Measurements from ENCODE around the gene ATN1.
A peak's percentile ranks its signal among the peaks of the same experiment; 100 is the strongest.

Gene ATN1

GRCh38 chr12:6923003-6923732 is 4.6 kb upstream of the ATN1 start:
- H3K27ac ChIP-seq: peak overlapping the region in 1 of 21 experiments; percentile 2
- H3K4me3 ChIP-seq: no peak overlapping the region

GRCh38 chr12:6923851-6924250 is 3.9 kb upstream of the ATN1 start:
- no peak overlapping the region for H3K4me3 ChIP-seq
- peak overlapping the region in 4 of 21 experiments; percentile 2 to 99 (median 98) for H3K27ac ChIP-seq

- Histone ChIP-seq H3K4me3 (no peak overlapping the region), H3K27ac (peak overlapping the region in 20 of 21 experiments; percentile 88 to 99 (median 98))
Observed at GRCh38 chr12:6925239-6925539, 2.6 kb upstream of the ATN1 start.

GRCh38 chr12:6925540-6926279 is 2.0 kb upstream of the ATN1 start:
- peak overlapping the region in 6 of 7 experiments; percentile 2 to 96 (median 79) for H3K4me3 ChIP-seq

GRCh38 chr12:6928022-6928702 is 403 bp downstream of the ATN1 start:
- H3K27ac ChIP-seq: peak overlapping the region; percentile 88 to 99 (median 98)

More at GRCh38 chr12:6925540-6926279, 2.0 kb upstream of the ATN1 start:
- H3K27ac ChIP-seq: peak overlapping the region in 20 of 21 experiments; percentile 88 to 99 (median 98)

GRCh38 chr12:6928703-6929407 is 1.1 kb downstream of the ATN1 start:
- H3K27ac ChIP-seq: peak overlapping the region; percentile 88 to 99 (median 98)
- peak overlapping the region; percentile 76 to 96 (median 82) for H3K4me3 ChIP-seq

More at GRCh38 chr12:6928022-6928702, 403 bp downstream of the ATN1 start:
- peak overlapping the region; percentile 76 to 96 (median 82) for H3K4me3 ChIP-seq

- H3K4me3 ChIP-seq: peak overlapping the region; percentile 76 to 96 (median 82)
- H3K27ac ChIP-seq: peak overlapping the region in 19 of 21 experiments; percentile 88 to 99 (median 99)
Observed at GRCh38 chr12:6929466-6930452, 2.0 kb downstream of the ATN1 start.

- Histone ChIP-seq H3K27ac (peak overlapping the region in 4 of 21 experiments; percentile 29 to 46 (median 36)), H3K4me3 (no peak overlapping the region)
Observed at GRCh38 chr12:6932766-6933165, 5.0 kb downstream of the ATN1 start.

- no peak overlapping the region for H3K4me3 ChIP-seq
- H3K27ac ChIP-seq: peak overlapping the region in 13 of 21 experiments; percentile 6 to 71 (median 41)
Observed at GRCh38 chr12:6934110-6934509, 6.4 kb downstream of the ATN1 start.

- H3K4me3 ChIP-seq: no peak overlapping the region
- H3K27ac ChIP-seq: peak overlapping the region in 10 of 21 experiments; percentile 21 to 98 (median 72)
Observed at GRCh38 chr12:6935371-6936193, 7.8 kb downstream of the ATN1 start.

GRCh38 chr12:6936194-6936635 is 8.5 kb downstream of the ATN1 start:
- Histone ChIP-seq H3K4me3 (no peak overlapping the region), H3K27ac (peak overlapping the region in 12 of 21 experiments; percentile 23 to 98 (median 94))

- Histone ChIP-seq H3K4me3 (peak overlapping the region; percentile 41 to 67 (median 62)), H3K27ac (peak overlapping the region; percentile 53 to 98 (median 94))
Observed at GRCh38 chr12:6936636-6937480, 9.1 kb downstream of the ATN1 start.

- Histone ChIP-seq H3K4me3 (peak overlapping the region; percentile 41 to 67 (median 62)), H3K27ac (peak overlapping the region; percentile 53 to 98 (median 94))
Observed at GRCh38 chr12:6937481-6938352, 10.0 kb downstream of the ATN1 start.

GRCh38 chr12:6938353-6939190 is 10.8 kb downstream of the ATN1 start:
- Histone ChIP-seq H3K27ac (peak overlapping the region in 18 of 21 experiments; percentile 2 to 98 (median 94)), H3K4me3 (peak overlapping the region in 3 of 7 experiments; percentile 52 to 67 (median 65))

- H3K27ac ChIP-seq: peak overlapping the region in 6 of 21 experiments; percentile 2 to 97 (median 76)
- H3K4me3 ChIP-seq: no peak overlapping the region
Observed at GRCh38 chr12:6939191-6939540, 11.4 kb downstream of the ATN1 start.

Data from skin epidermis (tissue), 12 donors.